COLO668 (cell line): ENCODE measurements around the gene BRD2.

ENCODE experiments used
- DNase-seq: peaks from one replicate; lab custom pipeline; 2025; ENCODE audit not compliant: unreplicated experiment; lab: John Stamatoyannopoulos, UW

The BRD2 gene

GRCh38 chr6:32984622-32985389 lies 16.4 kb downstream of the BRD2 start:
- peak; percentile 89 for DNase-seq

- DNase-seq = no peak
Measured at GRCh38 chr6:32989368-32989767, 21.0 kb downstream of the BRD2 start.

DNA sequence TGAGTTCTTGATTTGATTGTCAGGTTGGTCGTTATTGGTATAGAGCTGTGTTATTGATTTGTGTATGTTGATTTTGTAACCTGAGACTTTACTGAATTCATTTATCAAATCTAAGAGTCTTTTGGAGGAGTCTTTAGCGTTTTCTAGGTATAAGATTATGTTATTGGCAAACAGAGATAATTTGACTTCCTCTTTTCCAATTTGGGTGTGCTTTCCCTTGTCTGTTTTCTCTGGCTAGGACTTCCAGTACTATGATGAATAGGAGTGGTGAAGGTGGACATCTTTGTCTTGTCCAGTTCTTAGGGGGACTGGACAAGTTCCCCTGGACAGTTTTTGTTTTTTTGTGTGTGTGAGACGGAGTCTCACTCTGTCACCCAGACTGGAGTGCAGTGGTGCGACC lies 23.6 kb downstream of the BRD2 start:
- DNase-seq = no peak

DNA sequence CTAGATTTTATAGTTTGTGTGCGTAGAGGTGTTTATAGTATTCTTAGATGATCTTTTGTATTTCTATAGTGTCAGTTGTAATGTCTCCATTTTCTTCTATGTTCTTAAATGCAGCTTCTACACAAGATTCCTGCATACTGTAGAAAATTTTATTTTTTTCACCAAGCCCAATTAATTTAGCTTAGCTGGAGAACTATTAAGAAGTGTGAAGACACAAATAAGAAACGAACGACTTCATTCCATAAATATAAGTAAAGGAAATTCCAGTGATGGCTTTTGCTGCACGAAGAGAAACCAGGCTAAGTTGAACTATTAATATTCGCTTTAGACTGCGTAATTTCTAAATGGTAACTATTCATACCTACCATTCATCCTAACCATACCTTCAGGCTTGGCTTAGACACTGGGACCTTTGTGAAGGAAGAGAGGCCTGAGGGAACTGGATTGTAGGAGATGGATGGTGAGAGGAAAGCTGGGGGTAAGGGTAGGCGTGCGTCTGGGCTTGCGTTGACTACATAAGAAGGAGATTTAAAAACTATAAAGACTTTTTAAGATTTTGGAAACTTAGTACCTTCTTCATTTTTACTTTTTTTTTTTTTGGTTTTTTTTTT lies 25.1 kb downstream of the BRD2 start:
- no peak for DNase-seq

DNA sequence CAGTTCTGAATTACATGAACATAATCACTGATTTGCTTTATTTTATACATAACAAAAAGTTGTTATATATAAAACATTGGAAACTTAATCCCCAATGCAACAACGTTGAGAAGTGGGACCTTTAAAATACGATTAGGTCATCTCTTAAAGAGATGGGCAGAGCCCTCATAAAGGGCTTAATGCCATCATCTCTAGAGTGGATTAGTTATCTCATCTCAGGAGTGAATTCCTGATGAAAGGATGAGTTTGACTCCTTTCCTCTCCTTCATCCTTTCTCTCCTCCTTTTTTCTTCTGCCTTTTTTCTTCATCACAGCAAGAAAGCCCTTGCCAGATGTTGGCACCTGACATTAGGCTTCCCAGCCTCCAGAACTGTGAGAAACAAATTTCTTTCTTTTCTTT lies 27.1 kb downstream of the BRD2 start:
- DNase-seq = no peak

GRCh38 chr6:33000055-33000454 lies 31.7 kb downstream of the BRD2 start:
- DNase-seq = no peak

DNA sequence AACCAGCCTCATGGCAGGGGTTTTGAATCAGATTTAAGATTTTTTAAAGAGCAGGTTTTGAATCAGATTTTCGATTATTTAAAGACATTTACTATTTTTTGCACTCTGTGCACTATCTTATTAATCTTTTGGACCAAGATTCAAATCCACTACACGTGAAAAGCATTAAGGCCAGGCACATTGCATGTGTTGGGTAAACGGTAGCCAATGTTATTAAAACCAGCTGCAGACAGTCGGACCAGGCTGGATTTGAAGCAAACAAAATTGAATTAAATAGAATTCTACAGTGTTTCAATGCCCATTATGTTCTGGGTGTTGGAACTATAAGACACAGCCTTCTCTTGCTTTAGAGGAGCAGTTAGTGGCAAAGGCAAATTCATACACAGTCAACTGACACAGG lies 33.3 kb downstream of the BRD2 start:
- DNase-seq = no peak

GRCh38 chr6:33004940-33005339 lies 36.5 kb downstream of the BRD2 start:
- no peak for DNase-seq

GRCh38 chr6:33007831-33008400 lies 39.5 kb downstream of the BRD2 start:
- DNase-seq = no peak

- no peak for DNase-seq
Measured at GRCh38 chr6:33008944-33009861, 40.8 kb downstream of the BRD2 start, which contains the start of gene HLA-DOA. TSS of gene HLA-DOA (minus strand) at chr6:33009591.

GRCh38 chr6:33010356-33010755 lies 42.0 kb downstream of the BRD2 start:
- no peak for DNase-seq

DNA sequence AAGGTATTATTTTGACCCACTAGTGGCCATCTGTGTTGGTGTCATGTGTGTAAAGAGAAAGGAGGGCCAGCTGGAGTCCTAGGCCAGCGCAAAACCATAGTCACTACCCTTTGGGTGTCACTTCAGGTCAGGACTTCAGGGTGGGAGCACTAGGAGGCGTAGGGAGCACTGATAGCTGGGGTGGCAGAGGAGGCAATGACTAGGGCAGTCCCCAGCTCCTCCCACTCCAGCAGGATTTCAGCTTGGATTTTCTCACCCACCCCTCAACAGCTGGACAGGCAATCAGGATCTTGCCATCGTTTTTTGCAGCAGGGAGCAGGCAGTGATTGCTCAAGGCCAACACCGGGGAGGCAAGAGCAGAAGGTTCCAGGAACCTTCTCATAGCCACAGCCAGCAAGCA lies 45.2 kb downstream of the BRD2 start:
- no peak for DNase-seq

DNA sequence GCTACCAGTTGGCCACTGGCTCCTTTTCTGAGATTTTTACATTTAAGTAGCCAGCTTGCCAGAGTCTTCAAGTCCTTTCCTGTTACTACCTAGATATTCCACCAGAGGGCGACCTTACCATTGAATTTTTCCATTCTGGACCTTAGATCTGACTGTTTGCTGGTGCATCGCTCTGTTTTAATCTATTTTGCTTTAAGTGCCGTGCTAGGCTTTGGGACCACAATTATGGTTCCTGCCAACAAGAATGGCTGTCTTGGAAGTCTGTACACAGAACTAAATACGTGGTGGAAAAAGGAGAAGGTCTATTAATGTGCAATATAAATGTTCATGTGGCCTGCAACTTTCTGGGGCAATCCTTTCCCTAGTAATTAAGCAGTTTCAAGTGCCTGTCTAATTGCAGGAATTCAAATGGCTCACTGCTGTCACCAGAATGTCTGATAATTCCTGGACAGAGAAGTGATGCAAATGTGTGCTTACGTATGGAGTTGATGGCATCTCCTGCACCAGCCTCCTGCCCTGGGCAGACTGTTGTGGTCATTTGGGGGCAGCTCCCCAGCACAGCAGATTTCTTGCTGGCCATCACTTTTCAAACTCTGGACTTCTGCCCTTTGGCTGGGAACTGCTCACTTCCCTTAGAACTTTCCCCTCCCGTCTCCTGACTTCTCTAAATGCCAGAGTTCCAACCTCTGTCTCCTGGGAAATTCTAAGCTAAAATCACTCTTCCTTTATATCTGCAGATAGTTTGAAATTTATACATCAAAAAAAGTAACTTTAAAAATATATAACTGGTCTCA lies 46.6 kb downstream of the BRD2 start:
- DNase-seq = peak; percentile 20

DNA sequence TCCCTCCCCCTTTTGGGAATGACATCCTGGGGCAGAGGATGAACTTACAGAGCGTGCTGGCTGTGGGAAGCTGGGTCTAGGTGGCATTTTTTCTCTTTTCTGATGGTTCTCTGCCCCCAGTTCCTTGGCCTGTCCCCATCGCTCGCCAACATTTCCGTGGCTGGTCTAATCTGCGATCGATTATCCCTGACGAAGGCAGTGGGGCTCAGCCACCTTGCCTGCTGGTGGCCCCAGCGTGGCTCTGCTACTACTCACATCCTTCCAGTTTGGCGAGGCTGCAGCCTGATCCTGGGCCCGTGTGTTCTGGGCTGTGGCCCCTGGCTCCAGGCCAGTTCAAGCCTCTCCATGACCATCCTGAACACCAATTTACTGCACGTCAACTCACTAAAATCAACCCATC lies 47.4 kb downstream of the BRD2 start:
- no peak for DNase-seq

DNA sequence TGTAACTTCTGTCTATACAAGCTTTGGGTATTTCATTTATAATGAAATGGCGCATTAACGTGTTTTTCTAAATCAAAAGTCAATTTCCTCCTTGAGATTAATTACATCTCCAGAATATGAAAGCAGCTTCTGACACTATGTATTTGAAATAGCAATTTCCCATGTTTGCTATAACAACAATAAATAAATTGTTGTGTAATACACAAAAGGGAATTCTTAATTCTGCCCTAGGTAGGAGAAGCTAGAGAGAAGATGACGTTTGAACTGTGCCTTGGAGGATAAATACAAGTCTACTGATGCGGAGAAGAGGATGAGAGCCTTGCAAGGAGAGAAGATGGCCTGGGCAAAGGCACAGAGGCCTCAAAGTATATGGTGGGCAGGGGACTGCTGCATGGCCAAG lies 48.6 kb downstream of the BRD2 start:
- DNase-seq = no peak

- DNase-seq = no peak
Measured at GRCh38 chr6:33017694-33018353, 49.4 kb downstream of the BRD2 start.

DNA sequence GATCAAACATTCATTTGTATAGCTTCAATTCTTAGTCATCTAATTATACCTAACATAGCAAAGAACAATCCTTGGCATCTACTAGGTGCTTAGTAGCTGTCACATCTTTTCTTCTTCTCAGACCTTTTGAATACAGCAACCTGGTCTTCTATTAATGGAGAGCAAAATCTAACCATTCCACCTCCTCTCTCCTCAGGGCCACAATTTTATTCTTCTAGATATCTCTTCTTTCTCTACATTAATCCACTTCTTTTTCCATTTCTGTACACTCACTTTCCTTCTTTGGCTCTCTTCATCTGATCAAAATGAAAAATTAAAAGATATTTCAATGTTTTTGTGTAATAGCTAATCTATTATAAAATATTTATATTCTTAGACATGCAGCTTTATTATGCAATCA lies 50.0 kb downstream of the BRD2 start:
- no peak for DNase-seq

- DNase-seq = peak; percentile 1
Measured at GRCh38 chr6:33018904-33019303, 50.5 kb downstream of the BRD2 start.

DNA sequence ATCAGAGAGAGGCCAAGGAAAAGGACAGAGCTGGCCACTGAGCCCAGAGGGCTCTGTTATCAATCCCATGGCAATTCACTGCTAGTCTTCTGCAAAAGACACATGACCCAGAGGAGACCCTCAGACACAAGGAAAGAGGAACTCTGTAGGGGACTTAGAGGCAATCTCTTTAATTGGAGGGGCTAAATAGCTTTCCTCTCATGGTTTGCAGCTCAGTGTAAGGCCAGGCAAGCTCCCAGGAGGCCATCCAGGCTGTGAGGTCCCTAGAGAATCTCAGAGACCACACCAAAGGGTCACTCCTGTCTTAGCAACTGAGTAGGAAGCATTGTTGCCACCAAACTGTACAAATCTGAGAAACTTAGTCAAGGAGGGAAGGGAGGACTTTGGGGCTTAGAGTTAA lies 51.0 kb downstream of the BRD2 start:
- DNase-seq = no peak

GRCh38 chr6:33021917-33022316 lies 53.5 kb downstream of the BRD2 start:
- DNase-seq = no peak
